GM23248 (cell line): ENCODE measurements around the gene PNPLA7. TPM values are rescaled to one million over a fixed set of nuclear protein-coding genes. Genes with fewer than 3 reads are reported as not detected.
"Not testable (repeated sequence)": the region's sequence is repeated elsewhere in the genome, so short reads cannot be mapped to it uniquely, and the experiment has no call there.

Experiments
- DNase-seq: peaks from one replicate; pipeline ENCODE4 v3.0.0-alpha.2; 2015
- H2AFZ ChIP-seq: fragments of 200-600 bp; sonication (generic); 2 replicates; pipeline ENCODE4 v1.6.1; 2016; ENCODE audit warnings: antibody characterized with exemption
- H3F3A ChIP-seq: fragments of 200-600 bp; sonication (generic); 2 replicates; pipeline ENCODE4 v1.6.1; 2016; ENCODE audit warnings: mild to moderate bottlenecking, antibody characterized with exemption, mixed run types; ENCODE audit not compliant: insufficient read depth
- H3K27ac ChIP-seq: fragments of 200-600 bp; sonication (generic); 2 replicates; pipeline ENCODE4 v1.5.1; 2016; ENCODE audit warnings: mild to moderate bottlenecking
- H3K27me3 ChIP-seq: fragments of 200-600 bp; sonication (generic); replicated peaks from 2 replicates; pipeline ENCODE4 v1.6.1; 2016; ENCODE audit warnings: mild to moderate bottlenecking; ENCODE audit not compliant: insufficient read depth
- H3K36me3 ChIP-seq: fragments of 200-600 bp; sonication (generic); 2 replicates; pipeline ENCODE4 v1.6.1; 2016; ENCODE audit warnings: low read depth, mild to moderate bottlenecking
- H3K4me1 ChIP-seq: fragments of 200-600 bp; sonication (generic); 2 replicates; pipeline ENCODE4 v1.6.1; 2016; ENCODE audit warnings: mild to moderate bottlenecking; ENCODE audit not compliant: insufficient read depth
- H3K4me2 ChIP-seq: fragments of 200-600 bp; sonication (generic); one replicate; pipeline ENCODE4 v1.6.1; 2016; ENCODE audit warnings: mild to moderate bottlenecking; ENCODE audit not compliant: unreplicated experiment
- H3K4me3 ChIP-seq: fragments of 200-600 bp; sonication (generic); 2 replicates; pipeline ENCODE4 v1.5.1; 2016; ENCODE audit warnings: mild to moderate bottlenecking
- H3K79me2 ChIP-seq: fragments of 200-600 bp; sonication (generic); 2 replicates; pipeline ENCODE4 v1.6.1; 2016; ENCODE audit warnings: mild to moderate bottlenecking; ENCODE audit not compliant: insufficient read depth
- H3K9ac ChIP-seq: fragments of 200-600 bp; sonication (generic); 2 replicates; pipeline ENCODE4 v1.6.1; 2016; ENCODE audit warnings: mild to moderate bottlenecking
- H3K9me2 ChIP-seq: fragments of 200-600 bp; sonication (generic); 2 replicates; pipeline ENCODE4 v1.6.1; 2016; ENCODE audit warnings: mixed run types, mild to moderate bottlenecking, moderate library complexity; ENCODE audit not compliant: insufficient read depth
- H3K9me3 ChIP-seq: fragments of 200-600 bp; sonication (generic); one replicate; pipeline ENCODE4 v1.6.1; 2017; ENCODE audit warnings: low read depth
- H4K20me1 ChIP-seq: fragments of 200-600 bp; sonication (generic); 2 replicates; pipeline ENCODE4 v1.6.0; 2016; ENCODE audit not compliant: insufficient read depth
- EZH2 ChIP-seq: fragments of 200-600 bp; sonication (generic); IDR thresholded peaks from 2 replicates; pipeline ENCODE4 v1.6.1; 2018; ENCODE audit warnings: antibody characterized with exemption, mild to moderate bottlenecking; ENCODE audit not compliant: insufficient read depth, poor library complexity, severe bottlenecking
- EZH2phosphoT487 ChIP-seq: fragments of 200-600 bp; sonication (generic); IDR thresholded peaks from 2 replicates; pipeline ENCODE4 v1.6.1; 2018; ENCODE audit warnings: antibody characterized with exemption, moderate library complexity, mild to moderate bottlenecking, low read depth; ENCODE audit not compliant: insufficient read depth
- WGBS, 2 experiments: methylation state at CpG; one replicate each; pipeline ENCODE4 v1.1.6; 2015 to 2017; ENCODE audit warnings: low lambda C conversion rate in 2 of 2, low coverage in 1 of 2; ENCODE audit errors: missing lambda C conversion rate in 2 of 2; 5-methylcytosine and 5-hydroxymethylcytosine counted together
- in situ Hi-C: fragments of 300-500 bp; cut with MboI; formaldehyde crosslinking; loops from 2 replicates; pipeline ENCODE4 v1.15.0; 2020
- polyA plus RNA-seq: library from polyadenylated mRNA; unstranded; fragments of >200 nt; fragmentation: Nextera tagmentation; extraction: Ambion mirVana; gene quantifications from 2 replicates; pipeline ENCODE4 v1.2.1, GENCODE V29; 2016
- total RNA-seq: library from RNA; depleted of rRNA; stranded (reverse); fragments of >200 nt; shearing (Covaris generic); gene quantifications from 2 replicates; pipeline ENCODE4 v1.2.3, GENCODE V29; 2014

The PNPLA7 gene
- total and polyA plus RNA-seq, 2 experiments from 2014 or later = 0.54 to 0.59 TPM

- in situ Hi-C loops = no loop called here
- no peak for TF ChIP-seq EZH2phosphoT487
- TF ChIP-seq EZH2 = no peak
- no peak for DNase-seq
- H3K36me3 ChIP-seq = no peaks in the 10 kb centered on the region
- H3F3A ChIP-seq = no peaks in the 10 kb centered on the region
- no peak overlapping the region for H3K4me2 ChIP-seq
- no peak overlapping the region for H3K27ac ChIP-seq
- 92 to 93% methylated on average over 16 to 21 of the region's 23 CpGs for WGBS, 2 experiments
- no peaks in the 10 kb centered on the region for H3K9me2 ChIP-seq
- H3K4me1 ChIP-seq = no peaks in the 10 kb centered on the region
- no peaks in the 10 kb centered on the region for H3K27me3 ChIP-seq
- H3K4me3 ChIP-seq = no peak overlapping the region
- no peaks in the 10 kb centered on the region for H3K79me2 ChIP-seq
- no peaks in the 10 kb centered on the region for H3K9me3 ChIP-seq
- H3K9ac ChIP-seq = no peak overlapping the region
- no peaks in the 10 kb centered on the region for H4K20me1 ChIP-seq
- no peak overlapping the region for H2AFZ ChIP-seq
Observed at GRCh38 chr9:137515338-137515724, 34.9 kb downstream of the PNPLA7 start.

GRCh38 chr9:137514691-137515337 lies 35.4 kb downstream of the PNPLA7 start:
- no peaks in the 10 kb centered on the region for H3K4me1 ChIP-seq
- 85 to 87% methylated on average over 14 to 28 of the region's 30 CpGs for WGBS, 2 experiments
- no peaks in the 10 kb centered on the region for H3F3A ChIP-seq

GRCh38 chr9:137513801-137514570 lies 36.2 kb downstream of the PNPLA7 start:
- H2AFZ ChIP-seq, H3K9ac ChIP-seq, DNase-seq, H3K27ac ChIP-seq, H3K27me3 ChIP-seq, H3K4me1 ChIP-seq, H3K9me2 ChIP-seq, in situ Hi-C loops, H3K4me3 ChIP-seq, H3K79me2 ChIP-seq, H3K36me3 ChIP-seq, H4K20me1 ChIP-seq, H3K9me3 ChIP-seq, H3K4me2 ChIP-seq, H3F3A ChIP-seq: not testable (repeated sequence)
- WGBS, 2 experiments = 66 to 84% methylated on average over 18 to 42 of the region's 42 CpGs

More at GRCh38 chr9:137514691-137515337, 35.4 kb downstream of the PNPLA7 start:
- Histone ChIP-seq H3K9me3 (no peaks in the 10 kb centered on the region), H3K4me2 (no peak overlapping the region), H3K79me2 (no peaks in the 10 kb centered on the region), H2AFZ (no peak overlapping the region), H3K4me3 (no peak overlapping the region), H4K20me1 (no peaks in the 10 kb centered on the region), H3K27me3 (no peaks in the 10 kb centered on the region), H3K9me2 (no peaks in the 10 kb centered on the region), H3K9ac (no peak overlapping the region), H3K27ac (no peak overlapping the region), H3K36me3 (no peaks in the 10 kb centered on the region)
- TF ChIP-seq EZH2phosphoT487 (no peak), EZH2 (no peak)
- DNase-seq = no peak
- in situ Hi-C loops = no loop called here

GRCh38 chr9:137513136-137513535 lies 37.1 kb downstream of the PNPLA7 start:
- H3K4me1 ChIP-seq, H2AFZ ChIP-seq, H3K4me3 ChIP-seq, in situ Hi-C loops, H3K36me3 ChIP-seq, H3K9me3 ChIP-seq, H3K27me3 ChIP-seq, H3K9me2 ChIP-seq, DNase-seq, H3K27ac ChIP-seq, H3K9ac ChIP-seq, H3K4me2 ChIP-seq, H3F3A ChIP-seq, H3K79me2 ChIP-seq, H4K20me1 ChIP-seq: not testable (repeated sequence)
- 84 to 89% methylated on average over 5 of the region's 5 CpGs for WGBS, 2 experiments
